ENCODE results near the gene TYRO3.

DNA sequence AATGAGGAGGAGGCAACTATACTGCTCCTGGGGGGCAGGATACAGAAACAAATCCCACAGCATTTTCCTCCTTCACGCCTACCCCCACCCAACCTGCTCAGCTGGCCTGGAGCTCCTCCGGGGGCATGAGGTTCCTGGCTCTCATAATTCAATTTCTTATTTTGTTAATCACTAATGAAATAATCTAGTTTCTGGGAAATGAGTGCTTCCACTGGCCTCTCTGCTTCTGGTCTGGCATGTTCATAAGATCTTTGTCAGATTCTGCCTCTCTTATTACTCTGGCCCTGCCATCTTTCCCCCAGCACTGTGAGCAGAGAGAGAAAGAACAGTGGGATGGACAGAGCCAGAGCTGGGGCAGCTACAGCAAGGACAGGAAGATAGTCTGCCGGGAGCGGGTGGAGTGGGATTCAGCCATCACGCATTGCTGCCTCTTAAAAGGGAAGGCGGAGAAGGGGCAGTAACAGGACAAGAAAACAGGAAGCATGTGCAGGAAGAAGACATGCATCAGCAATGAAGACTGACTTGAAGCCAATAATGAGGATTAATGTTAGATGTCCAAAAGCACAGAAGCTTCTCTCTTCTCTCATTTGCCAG lies 28.6 kb upstream of the TYRO3 start:
- TF ChIP-seq POLR2A (IDR thresholded peaks at IDR 0.05) (no peak), CTCF (IDR thresholded peaks at IDR 0.05) (no peak)

Measured in testis (tissue), 2 donors.